H1 (cell line): ENCODE data around the gene IQCK. TPM values are rescaled to one million over a fixed set of nuclear protein-coding genes. Genes with fewer than 3 reads are reported as not detected.

Experiments used
- EP300 ChIP-seq, 2 experiments: IDR thresholded peaks; 1 replicate in 1 of 2; 2 replicates in 1 of 2; pipeline ENCODE4 v1.6.1; 2011 to 2012; ENCODE audit warnings: low read depth in 2 of 2, low read length in 2 of 2, mild to moderate bottlenecking in 2 of 2, borderline replicate concordance in 1 of 2, inconsistent platforms in 1 of 2, moderate library complexity in 1 of 2
- HDAC2 ChIP-seq, 2 experiments: fragments of 300-600 bp in 1 of 2; sonication (generic) in 1 of 2; IDR thresholded peaks; 2 replicates each; pipeline ENCODE4 v1.6.1; 2011 to 2012; ENCODE audit warnings: low read depth in 2 of 2, low read length in 2 of 2, mild to moderate bottlenecking in 2 of 2, moderate library complexity in 2 of 2, borderline replicate concordance in 1 of 2, inconsistent platforms in 1 of 2
- RAD21 ChIP-seq, 2 experiments: IDR thresholded peaks in 1 of 2; conservative IDR thresholded peaks in 1 of 2; 2 replicates each; pipeline ENCODE4 v1.6.1; 2011; ENCODE audit warnings: low read depth in 2 of 2, low read length in 2 of 2, improper control_type of control experiment in 1 of 2, inconsistent platforms in 1 of 2, mild to moderate bottlenecking in 1 of 2, moderate library complexity in 1 of 2
- RBBP5 ChIP-seq: IDR thresholded peaks from 2 replicates; pipeline ENCODE4 v1.7.1; 2012; ENCODE audit warnings: low read depth, mild to moderate bottlenecking, inconsistent platforms, low read length, moderate library complexity, borderline replicate concordance
- TAF1 ChIP-seq: IDR thresholded peaks from 2 replicates; pipeline ENCODE4 v1.6.1; 2011; ENCODE audit warnings: mild to moderate bottlenecking, low read depth, low read length
- polyA plus RNA-seq, 7 experiments: library from polyadenylated mRNA; depleted of rRNA in 3 of 7; stranded (reverse) in 5 of 7; unstranded in 2 of 7; fragments of >200 nt in 5 of 7; fragments of 200-250 nt in 2 of 7; gene quantifications; 1 replicate in 5 of 7; 2 replicates in 1 of 7; 4 replicates in 1 of 7; pipeline versions ENCODE4 v1.2.1 to v1.2.3, GENCODE V29; 2011 to 2013; ENCODE audit warnings: missing spikeins in 2 of 7, mixed read lengths in 2 of 7
- small RNA-seq: library from polyadenylated mRNA; stranded (forward); fragments of <200 nt; extraction: miRNeasy Mini kit (QIAGEN cat#:217004); gene quantifications from one replicate; pipeline ENCODE3, GENCODE V24; 2013; ENCODE audit not compliant: insufficient read depth
- total RNA-seq: library from RNA; stranded (reverse); fragmentation: NEBNext Ultra II Directional; extraction: Animal tissue kit (Norgen Biotek cat#: 25700); gene quantifications from 2 replicates; pipeline ENCODE4 v1.2.1, GENCODE V29; 2021

Gene IQCK
- total and polyA plus RNA-seq, 2 of the 8 experiments (the other 6 are each of a cell fraction or from before 2014, with no cell fraction given): 6.2 to 9.3 TPM

DNA sequence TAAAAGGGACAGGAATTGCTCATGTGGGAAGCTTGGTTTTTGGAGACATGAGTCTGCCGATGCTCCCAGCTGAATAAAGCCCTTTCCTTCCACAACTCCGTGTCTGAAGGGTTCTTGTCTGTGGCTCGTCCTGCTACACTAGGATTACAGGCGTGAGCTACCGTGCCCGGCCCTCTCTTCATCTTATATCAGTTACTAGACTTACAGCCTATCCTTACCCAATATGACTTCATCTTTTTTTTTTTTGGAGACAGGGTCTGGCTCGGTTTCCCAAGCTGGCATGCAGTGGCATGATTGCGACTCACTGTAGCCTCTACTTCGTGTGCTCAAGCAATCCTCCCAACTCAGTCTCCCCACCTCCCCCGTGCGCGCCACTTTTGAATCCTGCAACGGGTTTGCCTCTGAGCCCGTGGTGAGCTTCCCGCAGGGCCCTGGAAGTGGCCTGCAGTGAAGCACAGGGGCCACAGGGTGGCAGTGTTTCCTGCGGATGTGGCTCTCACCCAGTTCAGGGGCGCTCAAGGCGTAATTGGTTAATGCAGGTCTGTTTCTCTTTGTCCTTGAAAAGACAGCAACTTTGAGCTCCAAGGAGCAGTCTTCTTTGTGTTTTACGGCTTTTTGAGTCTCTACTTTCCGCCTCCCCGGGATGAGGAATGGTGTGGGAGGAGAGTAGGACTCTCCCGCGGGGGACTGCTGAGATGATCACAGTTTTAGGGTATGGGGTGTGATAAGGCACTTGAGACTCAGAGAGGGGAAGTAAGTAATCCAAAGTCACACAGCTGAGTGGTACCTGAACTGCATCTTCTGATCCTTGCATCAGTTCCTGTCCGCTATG, 189.3 kb downstream of the IQCK start (continued):
- TF ChIP-seq RAD21 (IDR thresholded peaks at IDR 0.05 in 1 of 2, conservative IDR thresholded peaks at IDR 0.05 in 1 of 2; ENCODE audit: low read depth in 2 of 2, low read length in 2 of 2) (peak; percentile 99 to 100), EP300 (IDR thresholded peaks at IDR 0.05; ENCODE audit: borderline replicate concordance in 1 of 2, low read depth in 2 of 2, low read length in 2 of 2) (0 out of 3 replicates have a peak, but pooled peaks of 1 of the 2 experiments have one; percentile 25), RBBP5 (no peak), TAF1 (0 out of 2 replicates have a peak, but pooled peaks have one; percentile 24), HDAC2 (IDR thresholded peaks at IDR 0.05; ENCODE audit: borderline replicate concordance in 1 of 2, low read depth in 2 of 2, low read length in 2 of 2) (peak in 1 of 2 experiments; percentile 90; a peak in 2 of 4 replicates)

Small RNA genes lying within 50 kb of the gene (small RNA-seq; reads per million reads assigned to genes)
- gene LARP7P2: not detected

Other genes starting within 250 kb of the IQCK start
- 65.8 and 70.8 TPM in 2 replicates for gene GDE1, start 196.2 kb upstream of the IQCK start, total RNA-seq
- 28.0 and 29.2 TPM in 2 replicates for gene GDE1, start 196.2 kb upstream of the IQCK start, polyA plus RNA-seq (2011; rRNA removed)
- 16.1 and 19.8 TPM in 2 replicates for gene CCP110, start 194.3 kb upstream of the IQCK start, total RNA-seq
- gene CCP110, start 194.3 kb upstream of the IQCK start, polyA plus RNA-seq (2011; rRNA removed): 2.6 and 3.2 TPM in 2 replicates
- 55.1 and 57.1 TPM in 2 replicates for gene VPS35L, start 162.6 kb upstream of the IQCK start, total RNA-seq
- gene VPS35L, start 162.6 kb upstream of the IQCK start, polyA plus RNA-seq (2011; rRNA removed): 31.5 and 40.3 TPM in 2 replicates
- 80.8 and 87.9 TPM in 2 replicates for gene KNOP1, start within 50 bp of the IQCK start, total RNA-seq
- gene KNOP1, start within 50 bp of the IQCK start, polyA plus RNA-seq (2011; rRNA removed): 21.3 and 21.6 TPM in 2 replicates
- gene GPRC5B, start 166.6 kb downstream of the IQCK start, total RNA-seq: 106 and 109 TPM in 2 replicates
- gene GPRC5B, start 166.6 kb downstream of the IQCK start, polyA plus RNA-seq (2011; rRNA removed): 160 and 196 TPM in 2 replicates